Islet of Langerhans (tissue), 1 donor: ENCODE results near the gene YAP1.

ENCODE experiments used
- FAIRE-seq: peaks from one replicate; lab custom pipeline; 2011; peaks lifted over from hg19 to GRCh38; lab: Jason Lieb, UNC

YAP1 gene

DNA sequence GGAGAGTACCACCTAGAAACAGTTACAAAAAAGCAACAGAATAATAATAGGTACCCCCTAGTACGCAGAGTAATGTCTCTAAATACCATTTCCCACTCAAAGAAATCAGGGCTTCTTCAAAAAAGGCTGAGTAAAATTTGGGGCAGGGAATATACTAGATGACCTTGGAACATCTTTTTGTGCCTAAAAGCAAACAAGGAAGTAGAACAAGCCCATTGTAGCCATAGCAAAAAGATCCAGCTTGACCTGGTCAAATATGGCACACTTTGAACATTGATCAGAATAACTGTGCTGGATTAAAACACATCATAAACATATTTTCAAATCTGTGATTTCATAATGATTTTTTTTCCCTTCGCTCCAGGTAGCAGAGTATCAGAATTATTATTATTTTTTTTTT is 91.5 kb downstream of the YAP1 start:
- FAIRE-seq = no peak

DNA sequence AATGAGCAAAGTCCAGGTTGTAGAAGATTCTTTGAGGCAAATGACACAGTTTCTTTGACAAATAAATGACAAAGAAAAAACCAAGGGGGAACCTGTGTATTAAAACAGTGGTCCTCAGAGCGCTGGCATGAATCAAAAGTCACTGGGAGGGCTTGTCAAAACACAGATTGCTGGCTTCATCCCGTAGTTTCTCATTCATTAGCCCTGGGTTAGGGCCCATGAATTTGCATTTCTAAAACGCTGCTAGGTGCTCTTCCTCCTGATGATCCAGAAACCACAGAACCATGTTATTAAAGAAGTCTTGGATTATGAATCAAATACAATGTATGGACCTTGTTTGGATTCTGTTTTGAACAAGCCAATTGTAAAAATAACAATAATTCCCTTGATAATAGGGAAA is 92.7 kb downstream of the YAP1 start:
- FAIRE-seq = no peak

DNA sequence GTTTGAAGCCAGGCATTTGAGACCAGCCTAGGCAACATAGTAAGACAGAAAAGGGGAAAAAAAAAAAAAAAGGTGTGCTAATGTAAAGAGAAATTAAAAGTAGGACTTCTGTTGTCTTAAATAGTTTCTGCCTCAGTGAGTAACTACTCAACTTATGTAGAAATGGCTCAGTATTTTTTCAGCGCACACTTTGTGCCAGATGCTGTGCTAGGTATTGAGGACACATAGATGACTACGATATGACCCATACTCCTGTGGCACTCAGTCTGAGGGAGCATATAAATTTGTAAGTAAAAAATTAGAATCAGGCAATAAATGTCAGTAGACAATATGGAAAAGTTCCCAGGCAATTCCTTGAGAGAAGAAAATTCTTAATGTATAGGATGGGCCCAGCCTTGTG is 93.9 kb downstream of the YAP1 start:
- no peak for FAIRE-seq

DNA sequence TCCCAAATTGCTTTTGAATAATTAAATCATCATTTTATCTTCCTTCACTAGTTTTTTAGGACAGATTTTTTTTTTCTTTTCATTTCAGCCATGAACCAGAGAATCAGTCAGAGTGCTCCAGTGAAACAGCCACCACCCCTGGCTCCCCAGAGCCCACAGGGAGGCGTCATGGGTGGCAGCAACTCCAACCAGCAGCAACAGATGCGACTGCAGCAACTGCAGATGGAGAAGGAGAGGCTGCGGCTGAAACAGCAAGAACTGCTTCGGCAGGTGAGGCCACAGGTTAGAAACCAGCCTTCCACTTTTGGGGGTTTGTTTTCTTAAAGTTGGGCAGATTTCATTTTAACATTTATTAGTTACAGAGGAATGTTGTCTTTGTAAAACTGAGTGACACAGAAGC is 95.6 kb downstream of the YAP1 start:
- no peak for FAIRE-seq

DNA sequence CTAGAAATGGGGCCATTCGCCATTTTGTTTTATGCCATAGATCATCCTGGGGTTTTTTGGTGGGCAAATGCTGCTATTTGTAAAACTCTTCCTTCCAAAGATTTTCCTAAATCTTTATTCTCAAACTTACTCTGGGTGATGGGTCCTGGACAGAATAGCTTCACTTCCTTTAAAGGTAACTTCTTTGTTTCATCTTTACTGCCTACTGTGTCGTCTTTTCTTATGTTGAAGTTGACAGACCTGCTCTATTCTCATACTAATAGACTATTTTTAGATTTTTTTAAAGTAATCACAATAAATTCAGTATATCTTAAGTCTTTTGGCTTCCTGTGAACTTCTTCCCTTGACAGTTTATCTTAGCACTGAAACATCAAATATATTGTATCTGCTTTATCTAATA is 98.6 kb downstream of the YAP1 start:
- no peak for FAIRE-seq

DNA sequence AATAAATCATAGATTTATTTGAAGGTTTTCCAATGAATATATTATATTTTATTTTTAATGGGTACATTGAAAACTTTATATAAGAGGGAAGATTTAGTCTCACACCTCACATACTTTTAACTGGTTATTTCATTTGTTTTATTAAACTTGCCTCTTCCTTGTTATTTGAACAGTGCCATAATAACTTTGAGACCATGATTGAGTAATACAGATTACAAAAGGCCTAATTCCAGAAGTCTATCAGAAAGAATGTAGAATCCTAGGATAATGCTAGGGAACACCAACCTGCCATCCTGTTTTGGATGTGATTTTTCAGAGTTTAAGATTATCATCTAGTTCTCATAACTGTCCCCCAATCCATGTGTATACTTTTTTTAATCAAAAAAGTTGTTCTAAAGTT is 104.4 kb downstream of the YAP1 start:
- no peak for FAIRE-seq

DNA sequence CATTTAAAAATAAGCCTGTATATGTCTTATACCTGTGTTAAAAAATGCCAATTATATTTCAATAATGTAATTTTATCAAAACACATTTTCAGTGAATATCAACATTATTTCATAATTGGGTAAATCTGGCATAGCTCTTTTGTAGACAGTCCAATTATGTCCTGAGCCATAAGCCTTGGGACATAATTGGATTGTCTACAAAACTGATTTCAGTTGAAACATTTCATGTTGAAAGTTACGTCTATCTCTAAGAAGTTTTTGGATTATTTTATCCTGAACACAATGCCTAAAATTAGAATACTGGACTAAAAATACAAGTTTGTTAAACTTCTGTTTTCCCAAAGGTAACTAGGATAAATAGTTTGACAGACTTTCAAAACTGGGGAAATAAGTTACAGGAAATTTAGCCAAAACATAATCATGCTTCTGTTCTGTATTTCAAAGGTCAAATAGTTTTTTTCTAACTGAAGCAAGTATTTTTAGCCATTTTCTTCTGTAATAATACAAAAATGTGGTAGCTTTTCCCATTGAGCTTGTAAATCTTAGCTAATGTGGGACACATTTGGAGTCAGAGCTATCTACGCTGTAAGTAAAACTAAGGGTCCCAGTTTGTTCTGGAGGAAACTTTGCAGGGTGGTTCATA is 106.3 kb downstream of the YAP1 start:
- FAIRE-seq = peak; percentile 65

DNA sequence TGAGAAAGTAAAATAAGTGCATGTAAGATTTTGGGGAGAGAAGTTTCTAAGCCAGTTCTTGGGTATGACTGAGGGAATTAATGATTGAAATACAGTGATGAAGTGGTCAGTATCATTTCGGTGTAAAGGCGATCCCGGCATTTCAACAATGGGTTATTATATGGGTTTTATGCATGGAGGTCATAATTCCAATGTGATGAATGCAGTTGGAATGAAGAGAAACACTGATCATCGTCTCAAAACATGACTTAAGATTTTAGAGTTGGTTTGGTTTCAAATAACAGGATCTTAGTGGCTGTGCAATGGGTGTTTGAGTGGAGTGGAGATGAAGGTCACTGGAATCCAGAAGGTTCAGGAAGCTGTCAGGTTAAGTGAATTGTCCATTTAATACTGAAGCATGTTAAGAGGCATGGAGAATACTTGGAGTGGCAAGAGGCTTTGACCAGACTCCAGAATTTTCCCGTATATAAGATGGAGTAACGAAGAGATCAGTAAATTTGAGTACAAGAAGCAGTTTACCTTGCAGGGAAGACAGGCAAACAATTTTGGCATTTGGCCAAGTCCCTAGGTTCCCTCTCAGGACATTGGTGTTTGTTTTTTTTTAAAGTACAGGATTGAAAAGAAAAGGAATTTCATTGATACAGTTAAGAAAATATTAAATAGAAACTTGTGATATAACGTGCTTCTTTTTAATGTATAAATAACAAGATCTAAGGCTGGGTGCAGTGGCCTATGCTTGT is 110.7 kb downstream of the YAP1 start:
- no peak for FAIRE-seq

DNA sequence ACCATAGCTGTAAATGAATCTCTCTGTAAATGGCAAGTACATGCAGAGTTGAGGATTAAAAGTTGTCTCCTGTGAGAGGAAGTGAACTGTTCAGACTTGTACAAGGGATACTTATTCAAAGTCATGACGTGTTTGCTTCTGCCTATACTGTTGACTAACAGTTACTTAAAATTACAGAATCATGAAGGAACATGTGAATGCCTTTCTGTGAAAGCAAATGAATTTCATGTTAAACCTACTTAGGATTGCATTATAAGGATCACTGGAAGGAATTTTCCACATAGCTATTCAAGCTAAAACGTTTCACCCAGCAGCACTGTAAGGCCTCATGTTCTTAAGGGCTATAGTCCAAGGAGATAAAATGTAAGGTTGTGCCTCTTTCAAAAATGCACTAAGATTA is 113.6 kb downstream of the YAP1 start:
- FAIRE-seq = no peak

DNA sequence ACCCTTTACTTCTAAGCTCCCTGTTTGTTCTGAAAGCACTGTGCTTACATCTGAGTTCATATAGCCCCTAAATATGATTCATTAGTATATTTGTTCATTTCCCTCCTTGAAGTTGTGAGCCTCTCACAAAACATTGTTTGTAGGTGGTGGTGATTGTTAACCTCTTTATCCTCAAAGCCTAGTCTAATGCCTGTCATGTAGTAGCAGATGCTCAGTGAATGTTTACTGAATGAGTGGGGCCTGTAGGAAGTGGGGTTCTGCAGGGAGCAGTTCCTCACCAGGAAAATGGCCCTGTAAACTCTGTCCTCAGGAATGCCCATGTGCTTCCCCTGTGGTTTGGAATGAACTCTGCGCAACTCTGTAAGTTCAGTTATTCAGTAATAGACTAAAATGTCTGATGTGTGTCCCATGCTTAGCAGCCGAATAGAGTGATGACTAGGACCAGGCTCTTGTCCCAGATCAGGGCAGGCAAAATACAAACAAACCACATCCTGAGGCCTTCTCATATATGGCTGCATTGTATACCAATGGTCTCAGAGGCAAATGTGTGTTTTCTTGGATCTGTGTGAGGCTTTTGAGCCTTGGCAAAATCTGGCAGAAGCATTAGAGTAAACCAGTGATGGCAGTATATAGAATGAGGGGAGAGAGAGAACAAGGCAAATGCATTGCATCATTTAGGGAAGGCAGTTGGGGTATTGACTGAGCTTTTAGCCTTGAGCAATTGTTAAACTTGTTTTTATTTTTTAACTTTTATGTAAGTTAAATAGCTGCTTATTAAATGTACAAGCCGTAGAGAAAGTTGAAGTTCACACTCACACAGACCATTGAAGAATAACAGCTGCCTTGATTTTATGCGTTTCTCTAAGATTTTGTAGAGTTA is 115.7 kb downstream of the YAP1 start:
- FAIRE-seq = no peak

DNA sequence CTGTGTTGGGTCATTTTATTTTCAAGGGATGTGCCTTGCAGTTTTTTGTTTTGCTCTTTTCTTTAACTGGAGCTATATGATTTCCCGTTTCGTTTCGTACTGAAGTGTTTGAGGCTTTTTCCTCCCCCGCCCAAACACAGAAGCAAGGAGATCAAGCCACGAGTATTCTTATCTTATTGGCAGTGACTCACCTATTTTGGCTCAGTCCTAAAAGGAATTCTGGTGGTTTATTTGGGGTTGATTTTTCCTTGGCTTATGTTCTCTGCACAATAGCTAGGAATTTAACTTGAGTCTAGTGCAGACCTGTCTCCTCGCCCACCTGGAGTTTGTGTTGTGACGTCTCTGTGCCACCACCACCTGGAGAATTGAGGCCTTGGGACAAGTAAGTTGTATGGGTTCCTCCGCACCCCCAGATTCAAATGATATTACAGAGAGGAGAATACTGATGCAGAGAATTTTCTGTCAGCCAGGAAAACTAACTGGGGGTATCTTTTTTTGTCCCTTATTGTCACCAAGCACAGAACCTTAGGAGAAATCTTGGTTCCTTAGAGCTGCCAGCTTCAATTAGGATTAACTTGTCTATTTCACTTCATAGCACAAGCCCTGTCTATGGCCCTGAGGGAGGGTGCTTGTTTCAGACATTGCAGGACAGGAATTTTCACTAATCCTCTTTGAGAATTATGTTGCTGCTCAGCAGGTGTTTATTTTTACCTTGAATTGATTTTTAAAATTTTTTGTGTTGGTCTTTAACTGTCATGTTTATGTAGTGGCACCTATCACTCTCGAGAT is 116.6 kb downstream of the YAP1 start:
- FAIRE-seq = no peak

DNA sequence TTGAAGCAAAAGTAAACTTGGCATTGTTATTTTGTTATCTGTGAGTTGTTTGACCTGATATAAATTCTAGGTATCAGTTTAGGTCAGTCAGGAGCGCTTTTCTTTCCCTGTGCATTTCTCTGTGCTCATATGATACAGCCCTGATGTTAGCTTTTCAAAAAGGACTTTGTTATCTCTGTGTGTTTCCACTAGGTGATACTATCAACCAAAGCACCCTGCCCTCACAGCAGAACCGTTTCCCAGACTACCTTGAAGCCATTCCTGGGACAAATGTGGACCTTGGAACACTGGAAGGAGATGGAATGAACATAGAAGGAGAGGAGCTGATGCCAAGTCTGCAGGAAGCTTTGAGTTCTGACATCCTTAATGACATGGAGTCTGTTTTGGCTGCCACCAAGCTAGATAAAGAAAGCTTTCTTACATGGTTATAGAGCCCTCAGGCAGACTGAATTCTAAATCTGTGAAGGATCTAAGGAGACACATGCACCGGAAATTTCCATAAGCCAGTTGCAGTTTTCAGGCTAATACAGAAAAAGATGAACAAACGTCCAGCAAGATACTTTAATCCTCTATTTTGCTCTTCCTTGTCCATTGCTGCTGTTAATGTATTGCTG is 119.4 kb downstream of the YAP1 start:
- FAIRE-seq = no peak

DNA sequence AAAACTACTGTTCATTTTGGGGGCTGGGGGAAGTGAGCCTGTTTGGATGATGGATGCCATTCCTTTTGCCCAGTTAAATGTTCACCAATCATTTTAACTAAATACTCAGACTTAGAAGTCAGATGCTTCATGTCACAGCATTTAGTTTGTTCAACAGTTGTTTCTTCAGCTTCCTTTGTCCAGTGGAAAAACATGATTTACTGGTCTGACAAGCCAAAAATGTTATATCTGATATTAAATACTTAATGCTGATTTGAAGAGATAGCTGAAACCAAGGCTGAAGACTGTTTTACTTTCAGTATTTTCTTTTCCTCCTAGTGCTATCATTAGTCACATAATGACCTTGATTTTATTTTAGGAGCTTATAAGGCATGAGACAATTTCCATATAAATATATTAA is 119.9 kb downstream of the YAP1 start:
- no peak for FAIRE-seq

DNA sequence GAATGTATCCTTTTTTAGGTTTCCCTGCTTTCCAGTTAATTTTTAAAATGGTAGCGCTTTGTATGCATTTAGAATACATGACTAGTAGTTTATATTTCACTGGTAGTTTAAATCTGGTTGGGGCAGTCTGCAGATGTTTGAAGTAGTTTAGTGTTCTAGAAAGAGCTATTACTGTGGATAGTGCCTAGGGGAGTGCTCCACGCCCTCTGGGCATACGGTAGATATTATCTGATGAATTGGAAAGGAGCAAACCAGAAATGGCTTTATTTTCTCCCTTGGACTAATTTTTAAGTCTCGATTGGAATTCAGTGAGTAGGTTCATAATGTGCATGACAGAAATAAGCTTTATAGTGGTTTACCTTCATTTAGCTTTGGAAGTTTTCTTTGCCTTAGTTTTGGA is 120.7 kb downstream of the YAP1 start:
- FAIRE-seq = no peak

DNA sequence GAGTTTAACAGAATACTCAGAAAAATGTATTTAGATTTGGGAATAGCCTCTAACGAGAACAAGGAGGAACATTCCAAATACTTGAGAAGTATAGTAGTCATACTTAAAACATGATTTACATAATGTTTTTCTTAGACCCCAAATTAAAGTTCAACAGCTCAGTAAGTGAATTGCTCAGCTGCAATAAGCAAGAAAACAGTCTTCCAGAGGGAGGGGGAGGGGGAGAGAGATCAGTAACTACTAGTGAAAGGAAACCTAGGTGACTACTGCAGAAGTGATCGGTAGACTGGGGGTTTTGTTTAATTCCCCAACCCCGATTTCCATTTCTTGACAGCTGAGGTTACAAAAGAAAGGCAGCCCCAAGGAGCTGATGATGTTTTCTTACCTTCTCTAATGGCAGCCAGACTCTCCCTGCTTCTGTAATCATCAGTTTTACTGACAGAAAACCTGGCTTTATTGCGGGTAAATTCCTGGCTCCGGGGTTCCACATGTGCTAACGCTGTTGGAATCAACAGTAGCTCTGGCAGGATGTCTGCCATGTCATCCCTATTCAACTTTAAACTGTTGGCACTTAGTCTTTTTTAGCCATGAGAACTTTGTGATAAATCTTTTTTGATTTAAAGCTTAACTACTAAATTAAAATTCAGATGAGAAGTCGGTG is 124.7 kb downstream of the YAP1 start:
- FAIRE-seq = no peak

DNA sequence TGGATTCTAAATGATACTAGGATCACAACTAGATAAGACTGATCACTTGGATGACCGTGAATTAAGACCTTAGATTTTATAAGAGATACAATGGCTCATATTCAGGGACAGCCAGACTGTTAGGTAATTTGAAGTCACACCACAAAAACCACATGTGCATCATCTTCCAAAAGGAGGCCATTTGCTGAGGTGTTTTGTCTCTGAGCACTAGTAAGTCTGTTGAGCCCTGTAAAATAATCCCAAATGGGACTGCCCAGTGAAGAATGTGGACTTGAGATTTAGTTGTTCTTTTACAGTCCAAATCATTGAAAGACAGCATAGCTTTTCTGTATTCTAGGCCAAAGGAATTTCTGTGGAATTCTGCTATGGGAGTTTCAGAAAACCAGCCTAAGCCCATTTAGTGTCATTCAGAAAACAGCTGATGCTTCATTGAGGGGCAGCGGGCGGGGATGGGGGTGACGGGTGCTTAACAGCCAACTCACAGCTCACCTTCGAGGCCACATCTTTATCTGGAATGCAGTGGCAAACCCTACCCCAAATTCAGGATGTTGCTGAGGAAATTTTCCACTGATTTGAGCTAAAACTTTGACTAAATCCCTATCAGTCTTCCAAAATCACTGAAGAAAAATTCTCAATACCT is 127.0 kb downstream of the YAP1 start:
- FAIRE-seq = no peak

DNA sequence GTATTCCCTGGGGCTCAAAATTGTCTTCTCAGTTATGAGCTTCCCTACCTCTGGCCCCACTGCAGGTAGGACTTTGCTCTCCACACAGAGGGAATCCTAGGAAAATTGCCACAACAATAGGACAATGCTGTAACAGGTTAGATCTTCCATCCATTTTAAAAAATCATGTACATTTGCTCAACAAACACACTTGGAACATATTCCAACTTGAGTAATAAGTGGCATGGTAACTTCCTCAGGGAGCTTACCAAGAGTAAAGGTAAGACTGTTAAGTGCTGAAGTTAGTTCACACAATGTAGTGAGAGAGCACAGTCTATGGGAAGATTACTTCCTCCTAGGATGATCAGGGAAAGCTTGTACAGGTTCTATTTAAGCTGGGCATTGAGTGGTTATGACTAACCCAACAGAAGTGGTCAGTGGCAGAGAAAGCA is 128.2 kb downstream of the YAP1 start:
- no peak for FAIRE-seq

DNA sequence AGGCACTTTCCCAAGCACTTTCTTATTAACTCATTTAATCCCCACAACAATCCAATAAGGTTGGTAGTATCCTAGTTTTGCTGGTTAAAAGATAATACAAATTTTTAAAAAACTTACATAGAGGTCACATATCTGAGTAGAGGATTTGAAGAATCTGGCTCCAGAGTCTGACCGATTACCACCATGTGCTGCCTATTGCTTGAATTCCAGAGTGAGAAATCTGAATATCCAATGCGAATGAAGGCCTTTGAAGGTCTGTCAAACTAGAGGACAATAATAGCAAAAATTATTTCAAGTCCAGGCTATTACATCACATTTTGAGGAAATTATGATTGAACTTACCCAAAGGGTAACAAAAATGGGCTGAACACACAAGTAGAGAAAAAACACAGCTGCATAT is 129.2 kb downstream of the YAP1 start:
- FAIRE-seq = no peak

DNA sequence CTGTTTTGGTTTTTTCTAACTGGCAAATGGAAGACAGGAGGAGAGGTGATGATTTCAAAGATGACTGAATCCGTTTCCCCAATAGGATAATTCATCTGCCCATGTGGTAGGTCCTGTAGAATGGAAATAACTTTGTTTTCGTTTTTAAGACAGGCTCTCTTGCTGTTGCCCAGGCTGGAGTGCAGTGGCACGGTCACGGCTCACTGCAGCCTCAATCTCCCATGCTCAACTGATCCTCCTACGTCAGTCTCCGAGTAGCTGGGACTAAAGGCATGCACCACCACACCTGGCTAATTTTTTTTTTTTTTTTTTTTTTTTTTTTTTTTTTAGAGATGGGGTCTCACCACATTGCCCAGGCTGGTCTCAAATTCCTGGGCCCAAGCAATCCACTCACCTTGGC is 129.7 kb downstream of the YAP1 start:
- no peak for FAIRE-seq

DNA sequence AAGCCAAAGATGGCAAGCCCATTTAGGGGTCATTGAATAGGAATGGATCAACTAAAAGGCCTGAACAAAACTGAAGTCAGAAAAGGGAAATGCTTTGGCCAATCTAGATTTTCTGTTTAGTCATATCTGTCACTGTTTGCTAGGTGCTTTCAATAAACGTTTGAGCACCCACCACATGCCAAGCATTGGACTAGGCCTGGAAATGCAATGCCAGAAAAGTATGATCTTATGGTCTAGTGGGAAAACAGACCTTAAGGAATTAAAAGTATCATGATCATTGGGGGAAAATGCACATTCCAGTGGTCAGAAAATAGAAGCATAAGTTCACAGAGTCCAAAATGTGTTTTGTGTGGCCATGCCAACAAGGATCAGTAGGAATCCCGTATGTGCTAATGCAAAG is 130.3 kb downstream of the YAP1 start:
- no peak for FAIRE-seq

DNA sequence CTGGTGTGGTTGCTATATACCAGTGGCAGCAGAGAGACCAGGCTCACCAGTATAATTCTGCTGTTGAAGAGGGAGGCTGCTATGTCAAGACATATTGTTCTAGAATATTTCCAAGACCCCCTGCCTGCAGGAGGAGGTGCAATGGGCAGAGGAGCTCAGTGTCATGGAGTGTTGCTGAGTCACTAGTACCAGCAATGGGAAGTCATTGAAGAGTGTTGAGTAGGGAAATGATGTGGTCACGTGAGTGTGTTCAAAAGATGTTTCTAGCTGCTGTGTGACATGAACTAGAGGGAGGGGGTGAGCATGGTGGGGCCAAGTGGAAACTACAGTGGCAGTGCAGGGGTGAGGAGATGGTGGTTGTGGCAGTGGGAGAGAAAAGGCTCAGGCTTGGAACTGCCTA is 130.8 kb downstream of the YAP1 start:
- FAIRE-seq = no peak
